GM19452 (cell line): ENCODE results near the gene ZBTB37.
"Not testable (repeated sequence)": the region's sequence is repeated elsewhere in the genome, so short reads cannot be mapped to it uniquely, and the experiment has no call there.

Experiments
- ATAC-seq: cut with Tn5 transposase; IDR thresholded peaks from one replicate; pipeline ENCODE4 v1.9.1; 2021; ENCODE audit not compliant: unreplicated experiment

ZBTB37 gene

GRCh38 chr1:173900992-173901391 lies 32.8 kb downstream of the ZBTB37 start:
- ATAC-seq = no peak

GRCh38 chr1:173903827-173904531 lies 35.8 kb downstream of the ZBTB37 start:
- no peak for ATAC-seq

GRCh38 chr1:173913111-173913510 lies 44.9 kb downstream of the ZBTB37 start:
- ATAC-seq = no peak

- no peak for ATAC-seq
Observed at GRCh38 chr1:173914366-173914871, 46.2 kb downstream of the ZBTB37 start.

- ATAC-seq = no peak
Observed at GRCh38 chr1:173915596-173915995, 47.4 kb downstream of the ZBTB37 start.

GRCh38 chr1:173916667-173917066 lies 48.5 kb downstream of the ZBTB37 start:
- no peak for ATAC-seq

- no peak for ATAC-seq
Observed at GRCh38 chr1:173917149-173917548, 49.0 kb downstream of the ZBTB37 start, which contains the start of gene SERPINC1. Gene SERPINC1, minus strand, starts transcription at chr1:173917327. Its CDS starts 68 bp downstream, at chr1:173917259.

GRCh38 chr1:173917635-173918493 lies 49.7 kb downstream of the ZBTB37 start:
- no peak for ATAC-seq

GRCh38 chr1:173920861-173921260 lies 52.7 kb downstream of the ZBTB37 start:
- no peak for ATAC-seq

- ATAC-seq = no peak
Observed at GRCh38 chr1:173925306-173926242, 57.4 kb downstream of the ZBTB37 start.

- not testable (repeated sequence) for ATAC-seq
Observed at GRCh38 chr1:173930541-173930940, 62.4 kb downstream of the ZBTB37 start.

- no peak for ATAC-seq
Observed at GRCh38 chr1:173934440-173934839, 66.3 kb downstream of the ZBTB37 start.

GRCh38 chr1:173937062-173937461 lies 68.9 kb downstream of the ZBTB37 start:
- ATAC-seq = no peak

GRCh38 chr1:173946380-173946921 lies 78.3 kb downstream of the ZBTB37 start:
- ATAC-seq = no peak

GRCh38 chr1:173948594-173948993 lies 80.4 kb downstream of the ZBTB37 start:
- ATAC-seq = no peak
